GM21786 (cell line): ENCODE data around the gene EXOC3L2.

Experiments used
- ATAC-seq: cut with Tn5 transposase; IDR thresholded peaks from one replicate; pipeline ENCODE4 v1.9.1; 2021; ENCODE audit not compliant: unreplicated experiment

The EXOC3L2 gene

DNA sequence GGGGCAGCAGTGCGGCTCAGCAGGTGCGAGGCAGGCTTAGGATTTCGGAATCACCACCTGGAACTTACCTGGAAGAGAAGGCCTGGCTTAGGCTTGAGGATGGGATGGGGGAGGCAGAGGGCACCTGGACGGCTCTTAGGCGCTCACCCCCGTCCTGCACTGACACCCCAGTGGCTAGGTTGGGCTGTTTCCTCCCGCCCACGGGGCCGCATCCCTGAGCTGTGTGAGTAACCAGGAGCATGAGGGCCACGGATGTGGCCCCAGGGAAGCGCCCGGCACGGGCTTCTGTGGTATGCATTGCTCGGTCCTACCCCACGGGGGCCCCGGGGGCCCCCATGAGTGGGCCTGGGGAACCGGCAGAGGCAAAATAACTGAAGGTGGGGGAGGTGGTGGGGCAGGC is 82.1 kb downstream of the EXOC3L2 start:
- ATAC-seq: no peak

GRCh38 chr19:45162608-45163143 is 82.5 kb downstream of the EXOC3L2 start:
- no peak for ATAC-seq
